ENCODE measurements around the gene PIK3R5. TPM values are rescaled to one million over a fixed set of nuclear protein-coding genes. Genes with fewer than 3 reads are reported as not detected.

PIK3R5 gene
- total RNA-seq, 1 experiment from 2014 or later: not detected

DNA sequence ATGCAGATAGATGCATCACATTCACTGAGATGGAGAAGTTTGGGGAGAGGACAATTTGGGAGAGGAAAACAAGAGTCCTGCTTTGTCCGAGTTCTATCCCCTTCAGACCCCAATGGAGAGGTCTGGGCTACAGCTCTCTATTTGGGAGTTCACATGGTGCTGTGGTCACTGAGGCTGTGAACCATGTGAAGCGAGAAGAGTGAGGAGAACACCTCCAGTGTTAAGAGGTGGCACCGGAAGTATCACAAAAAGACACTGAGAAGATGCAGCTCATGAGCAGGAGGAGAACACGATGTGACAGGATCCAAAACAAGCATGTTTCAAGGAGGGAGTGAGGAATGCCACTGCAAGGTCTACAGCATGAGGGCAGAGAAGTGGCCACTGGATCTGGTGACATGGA, 39.7 kb downstream of the PIK3R5 start:
- Mint-ChIP-seq H3K4me1 (ENCODE audit: low read depth, unreplicated experiment) (no peaks in the 10 kb centered on the region), H3K9me3 (ENCODE audit: unreplicated experiment) (peaks cover 9% of the 10 kb centered on the region), H3K36me3 (ENCODE audit: insufficient read depth, unreplicated experiment) (no peaks in the 10 kb centered on the region), H3K4me3 (ENCODE audit: unreplicated experiment) (no peak overlapping the region), H3K27me3 (ENCODE audit: insufficient read depth, unreplicated experiment) (peaks cover 4% of the 10 kb centered on the region), H3K27ac (ENCODE audit: unreplicated experiment) (no peak overlapping the region)
- H3K4me3 ChIP-seq (ENCODE audit: low read depth, low read length): no peak overlapping the region
- TF ChIP-seq, protein P1, sequence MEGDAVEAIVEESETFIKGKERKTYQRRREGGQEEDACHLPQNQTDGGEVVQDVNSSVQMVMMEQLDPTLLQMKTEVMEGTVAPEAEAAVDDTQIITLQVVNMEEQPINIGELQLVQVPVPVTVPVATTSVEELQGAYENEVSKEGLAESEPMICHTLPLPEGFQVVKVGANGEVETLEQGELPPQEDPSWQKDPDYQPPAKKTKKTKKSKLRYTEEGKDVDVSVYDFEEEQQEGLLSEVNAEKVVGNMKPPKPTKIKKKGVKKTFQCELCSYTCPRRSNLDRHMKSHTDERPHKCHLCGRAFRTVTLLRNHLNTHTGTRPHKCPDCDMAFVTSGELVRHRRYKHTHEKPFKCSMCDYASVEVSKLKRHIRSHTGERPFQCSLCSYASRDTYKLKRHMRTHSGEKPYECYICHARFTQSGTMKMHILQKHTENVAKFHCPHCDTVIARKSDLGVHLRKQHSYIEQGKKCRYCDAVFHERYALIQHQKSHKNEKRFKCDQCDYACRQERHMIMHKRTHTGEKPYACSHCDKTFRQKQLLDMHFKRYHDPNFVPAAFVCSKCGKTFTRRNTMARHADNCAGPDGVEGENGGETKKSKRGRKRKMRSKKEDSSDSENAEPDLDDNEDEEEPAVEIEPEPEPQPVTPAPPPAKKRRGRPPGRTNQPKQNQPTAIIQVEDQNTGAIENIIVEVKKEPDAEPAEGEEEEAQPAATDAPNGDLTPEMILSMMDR (IDR thresholded peaks at IDR 0.05; ENCODE audit: insufficient read depth in 1 of 2, low read depth in 1 of 2, low read length in 1 of 2, severe bottlenecking in 1 of 2, unreplicated experiment in 1 of 2): no peak
- H3K36me3 ChIP-seq (ENCODE audit: control insufficient read depth, insufficient read depth, low read length): no peaks in the 10 kb centered on the region
- BruUV-seq (replicated peaks): no TSS peak
- intact Hi-C loops (cut with micrococcal nuclease; ENCODE audit: unreplicated experiment): no loop called here
- DNase-seq: no peak
- no peaks in the 10 kb centered on the region for H3K4me1 ChIP-seq
- CTCF ChIA-PET: no interaction called here
- POLR2A ChIA-PET: no interaction called here
- 0 out of 2 replicates have a peak, but pooled peaks cover 5% of the 10 kb centered on the region for H3K9me3 ChIP-seq
- H3K27me3 ChIP-seq (replicated peaks; ENCODE audit: control insufficient read depth, insufficient read depth, low read length): no peaks in the 10 kb centered on the region

DNA sequence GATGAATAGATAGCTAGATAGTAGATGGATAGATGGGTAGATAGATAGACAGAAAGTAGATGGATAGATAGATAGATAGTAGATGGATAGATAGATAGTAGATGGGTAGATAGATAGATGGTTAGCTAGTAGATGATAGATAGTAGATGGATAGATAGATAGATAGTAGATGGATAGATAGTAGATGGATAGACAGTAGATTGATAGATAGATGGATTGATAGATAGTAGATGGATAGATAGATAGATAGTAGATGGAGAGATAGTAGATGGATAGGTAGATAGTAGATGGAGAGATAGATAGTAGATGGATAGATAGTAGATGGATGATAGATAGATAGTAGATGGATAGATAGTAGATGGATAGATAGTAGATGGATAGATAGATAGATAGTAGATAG, 40.4 kb downstream of the PIK3R5 start:
- intact Hi-C loops (cut with micrococcal nuclease; ENCODE audit: unreplicated experiment): no loop called here
- H3K4me3 Mint-ChIP-seq (ENCODE audit: unreplicated experiment): no peak overlapping the region
- peaks cover 4% of the 10 kb centered on the region for H3K27me3 Mint-ChIP-seq (ENCODE audit: insufficient read depth, unreplicated experiment)
- Histone ChIP-seq H3K36me3 (ENCODE audit: control insufficient read depth, insufficient read depth, low read length) (no peaks in the 10 kb centered on the region), H3K4me1 (no peaks in the 10 kb centered on the region), H3K4me3 (ENCODE audit: low read depth, low read length) (no peak overlapping the region), H3K9me3 (0 out of 2 replicates have a peak, but pooled peaks cover 5% of the 10 kb centered on the region), H3K27me3 (replicated peaks; ENCODE audit: control insufficient read depth, insufficient read depth, low read length) (no peaks in the 10 kb centered on the region)
- POLR2A ChIA-PET: no interaction called here
- peaks cover 9% of the 10 kb centered on the region for H3K9me3 Mint-ChIP-seq (ENCODE audit: unreplicated experiment)
- DNase-seq: no peak
- no peak overlapping the region for H3K27ac Mint-ChIP-seq (ENCODE audit: unreplicated experiment)
- TF ChIP-seq, protein P1 (IDR thresholded peaks at IDR 0.05; ENCODE audit: insufficient read depth in 1 of 2, low read depth in 1 of 2, low read length in 1 of 2, severe bottlenecking in 1 of 2, unreplicated experiment in 1 of 2): no peak
- no TSS peak for BruUV-seq (replicated peaks)
- CTCF ChIA-PET: no interaction called here
- no peaks in the 10 kb centered on the region for H3K36me3 Mint-ChIP-seq (ENCODE audit: insufficient read depth, unreplicated experiment)
- no peaks in the 10 kb centered on the region for H3K4me1 Mint-ChIP-seq (ENCODE audit: low read depth, unreplicated experiment)

DNA sequence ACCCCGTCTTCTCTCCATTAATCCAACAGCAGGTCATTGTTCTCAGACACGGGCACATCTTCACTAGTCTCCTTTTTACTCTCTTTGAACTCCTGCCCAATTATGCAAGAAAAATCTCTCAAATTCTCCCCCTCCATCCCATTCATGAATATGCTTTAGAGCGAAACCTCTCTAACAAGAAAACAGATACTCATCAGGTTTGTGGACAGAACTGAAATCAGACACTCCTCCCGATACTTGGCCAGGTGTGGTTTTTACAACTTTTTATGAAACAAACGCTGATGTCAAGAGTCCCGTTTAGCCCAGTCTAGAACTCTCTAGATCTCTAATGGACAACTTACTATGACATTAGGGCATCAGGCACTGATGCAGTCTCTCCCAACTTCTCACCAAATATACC, 40.9 kb downstream of the PIK3R5 start:
- intact Hi-C loops (cut with micrococcal nuclease; ENCODE audit: unreplicated experiment): no loop called here
- H3K27me3 Mint-ChIP-seq (ENCODE audit: insufficient read depth, unreplicated experiment): peaks cover 4% of the 10 kb centered on the region
- no peak overlapping the region for H3K27ac Mint-ChIP-seq (ENCODE audit: unreplicated experiment)
- H3K27me3 ChIP-seq (replicated peaks; ENCODE audit: control insufficient read depth, insufficient read depth, low read length): no peaks in the 10 kb centered on the region
- H3K9me3 Mint-ChIP-seq (ENCODE audit: unreplicated experiment): peaks cover 5% of the 10 kb centered on the region
- POLR2A ChIA-PET: no interaction called here
- no peaks in the 10 kb centered on the region for H3K36me3 Mint-ChIP-seq (ENCODE audit: insufficient read depth, unreplicated experiment)
- CTCF ChIA-PET: no interaction called here
- no peak overlapping the region for H3K4me3 ChIP-seq (ENCODE audit: low read depth, low read length)
- DNase-seq: no peak
- TF ChIP-seq, protein P1 (IDR thresholded peaks at IDR 0.05; ENCODE audit: insufficient read depth in 1 of 2, low read depth in 1 of 2, low read length in 1 of 2, severe bottlenecking in 1 of 2, unreplicated experiment in 1 of 2): no peak
- H3K9me3 ChIP-seq: 0 out of 2 replicates have a peak, but pooled peaks cover 5% of the 10 kb centered on the region
- H3K4me1 ChIP-seq: no peaks in the 10 kb centered on the region
- no peaks in the 10 kb centered on the region for H3K36me3 ChIP-seq (ENCODE audit: control insufficient read depth, insufficient read depth, low read length)
- H3K4me1 Mint-ChIP-seq (ENCODE audit: low read depth, unreplicated experiment): no peaks in the 10 kb centered on the region
- BruUV-seq (replicated peaks): no TSS peak
- no peak overlapping the region for H3K4me3 Mint-ChIP-seq (ENCODE audit: unreplicated experiment)
